Epithelial cell of prostate (primary cell): Measurements from ENCODE around the gene LGALS4.
"Not testable (repeated sequence)": the region's sequence is repeated elsewhere in the genome, so short reads cannot be mapped to it uniquely, and the experiment has no call there.

Experiments used
- DNase-seq: peaks from one replicate; pipeline ENCODE4 v3.0.0-alpha.2; 2011; ENCODE audit warnings: low read depth, low spot score
- H3K27ac ChIP-seq: fragments of 450-650 bp; 2 replicates; pipeline ENCODE4 v1.5.1; 2017; ENCODE audit warnings: mild to moderate bottlenecking

The LGALS4 gene

DNA sequence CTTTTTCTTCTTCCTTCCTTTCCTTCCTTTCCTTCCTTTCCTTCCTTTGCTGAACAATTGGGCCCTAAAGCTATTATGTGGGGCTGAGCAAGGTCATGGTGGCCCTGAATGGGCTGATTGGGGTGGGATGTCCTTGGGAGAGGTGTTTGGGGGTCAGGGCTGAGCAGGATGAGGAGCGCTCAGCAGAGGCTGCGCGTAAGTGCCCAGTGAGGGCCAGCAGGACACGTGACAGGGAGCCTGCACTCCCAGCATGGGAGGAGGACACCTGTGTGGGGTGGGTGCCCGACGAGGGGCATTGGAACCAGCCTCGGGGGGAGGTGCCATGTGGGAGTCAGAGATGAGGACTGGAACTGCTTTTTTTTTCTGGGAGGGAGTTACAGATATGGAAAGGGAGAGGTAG lies 34.0 kb downstream of the LGALS4 start:
- DNase-seq, result no peak
- no peak overlapping the region for H3K27ac ChIP-seq

GRCh38 chr19:38774181-38774950 lies 38.4 kb downstream of the LGALS4 start:
- H3K27ac ChIP-seq, result peak overlapping the region; percentile 66
- DNase-seq, result no peak

DNA sequence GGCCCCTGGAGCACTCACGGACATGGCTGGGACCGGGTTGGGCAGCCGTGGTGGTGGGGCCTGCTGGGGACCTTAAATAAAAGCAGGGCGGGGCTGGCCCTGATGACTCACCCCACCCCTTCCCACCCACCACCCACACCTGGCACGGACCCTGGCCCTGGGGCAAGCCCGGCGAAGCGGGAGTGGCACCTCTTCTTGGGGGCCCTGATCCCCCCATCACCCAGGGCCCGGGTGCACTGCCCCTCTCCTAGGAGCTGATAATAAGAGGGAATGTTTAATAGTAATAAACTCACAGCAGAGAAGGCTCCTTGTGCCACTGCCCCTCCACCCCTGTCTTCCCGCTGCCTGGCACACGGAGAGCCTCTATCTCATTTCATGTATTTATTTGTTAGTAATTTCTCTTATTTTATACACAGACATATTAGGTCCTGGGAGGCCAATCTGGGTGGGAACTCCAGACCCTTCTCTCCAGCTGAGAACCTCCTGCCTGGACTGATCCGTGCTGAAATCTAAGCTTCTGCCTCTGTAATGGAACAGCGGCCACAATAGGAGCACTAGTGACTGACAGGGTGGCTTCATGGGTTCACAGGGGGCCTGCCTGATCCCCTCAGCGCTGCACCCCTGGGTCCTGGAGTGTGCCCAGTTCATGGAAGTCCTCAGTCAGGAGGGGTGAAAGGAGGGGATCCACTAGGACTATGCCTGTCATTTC lies 39.1 kb downstream of the LGALS4 start, which contains the start of gene LGALS7:
Gene LGALS7, minus strand, starts transcription at position 49 of the 709 bp plus-strand sequence. Its CDS starts 25 bp downstream, at position 24.
- no peak for DNase-seq
- no peak within 1 kb of the TSS for H3K27ac ChIP-seq

- DNase-seq, H3K27ac ChIP-seq: not testable (repeated sequence)
Measured at GRCh38 chr19:38771569-38771968, 41.2 kb downstream of the LGALS4 start.

DNA sequence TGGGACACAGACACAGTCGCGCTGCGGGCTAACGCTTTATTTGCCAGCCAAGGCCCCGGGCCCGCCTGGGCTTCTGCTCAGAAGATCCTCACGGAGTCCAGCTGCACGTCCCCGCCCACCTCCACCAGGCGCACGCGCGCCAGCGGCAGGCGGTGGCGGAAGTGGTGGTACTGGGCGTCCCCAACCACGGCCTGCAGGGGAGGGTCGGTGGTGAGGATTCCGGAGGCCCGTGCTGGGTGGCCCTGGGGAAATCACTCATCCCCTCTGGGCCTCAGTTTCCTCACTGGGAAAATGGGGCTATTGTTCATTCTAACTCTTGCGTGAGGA lies 41.8 kb downstream of the LGALS4 start:
- not testable (repeated sequence) for DNase-seq

DNA sequence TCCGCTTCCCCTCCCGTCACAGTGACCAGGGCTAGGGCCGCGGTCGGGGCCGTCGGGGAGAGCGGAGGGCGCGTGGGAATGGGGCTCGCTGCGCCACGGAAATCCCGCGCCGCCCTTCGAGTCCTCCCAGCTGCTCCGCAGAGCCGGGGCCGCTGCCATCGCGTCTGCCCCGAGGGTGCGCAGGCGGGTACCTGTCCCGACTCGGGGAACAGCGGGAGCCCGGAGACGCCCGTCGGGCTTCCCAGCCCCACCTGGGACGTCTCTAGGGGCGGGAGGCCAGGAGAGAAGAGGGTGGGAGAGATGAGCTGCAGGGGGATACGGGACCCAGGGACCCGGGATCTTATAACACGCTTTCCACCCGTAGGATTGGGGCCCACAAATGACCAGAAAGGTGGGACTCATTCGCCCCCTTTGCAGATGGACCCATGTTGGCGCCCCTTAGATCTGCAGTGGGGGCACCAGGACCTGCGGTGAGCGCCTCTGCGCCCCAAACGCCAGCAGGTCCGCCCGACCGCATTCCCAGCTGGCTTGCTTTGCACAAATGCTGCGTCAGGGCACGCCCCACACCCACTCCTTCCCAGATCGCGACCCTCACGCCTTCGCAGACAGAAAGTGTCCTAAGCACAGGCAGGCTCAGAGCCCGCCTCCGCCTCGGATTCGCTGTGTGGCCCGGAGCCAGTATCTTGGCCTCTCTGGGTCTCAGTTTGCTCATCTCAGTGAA lies 42.4 kb downstream of the LGALS4 start:
- H3K27ac ChIP-seq, result peak overlapping the region; percentile 24
- not testable (repeated sequence) for DNase-seq

More for the DNA sequence above, 41.8 kb downstream of the LGALS4 start:
- not testable (repeated sequence) for H3K27ac ChIP-seq

DNA sequence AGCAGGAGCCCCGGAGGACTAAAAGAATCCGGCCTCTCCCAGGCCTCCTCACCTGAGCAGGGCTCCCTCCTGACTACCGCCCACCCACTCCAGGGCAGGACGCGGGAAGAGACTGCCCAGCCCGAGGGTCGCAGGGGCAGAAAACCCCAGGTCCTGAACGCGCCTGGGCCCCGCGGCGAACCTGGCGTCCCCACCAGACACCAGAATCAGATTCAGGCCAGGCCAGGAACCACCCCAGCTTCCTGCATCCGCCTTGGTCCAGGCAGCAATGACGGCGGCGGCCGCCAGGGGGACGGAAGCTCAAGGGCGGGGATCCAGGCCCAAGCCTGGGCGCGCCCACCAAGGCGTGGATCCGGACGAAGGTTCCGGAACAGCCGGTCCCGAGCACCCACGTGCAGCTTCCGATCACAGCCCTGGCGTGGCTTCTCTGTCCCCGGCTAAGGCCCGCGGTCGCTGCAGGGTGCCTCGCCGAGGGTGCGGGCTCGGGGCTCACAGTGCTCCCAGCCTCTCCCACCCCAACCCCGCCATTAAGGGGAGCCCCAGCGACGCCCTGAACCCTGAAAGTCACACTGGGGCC lies 43.0 kb downstream of the LGALS4 start:
- no peak for DNase-seq
- peak overlapping the region; percentile 24 for H3K27ac ChIP-seq

GRCh38 chr19:38766276-38767047 lies 46.3 kb downstream of the LGALS4 start:
- no peak for DNase-seq
- no peak overlapping the region for H3K27ac ChIP-seq

DNA sequence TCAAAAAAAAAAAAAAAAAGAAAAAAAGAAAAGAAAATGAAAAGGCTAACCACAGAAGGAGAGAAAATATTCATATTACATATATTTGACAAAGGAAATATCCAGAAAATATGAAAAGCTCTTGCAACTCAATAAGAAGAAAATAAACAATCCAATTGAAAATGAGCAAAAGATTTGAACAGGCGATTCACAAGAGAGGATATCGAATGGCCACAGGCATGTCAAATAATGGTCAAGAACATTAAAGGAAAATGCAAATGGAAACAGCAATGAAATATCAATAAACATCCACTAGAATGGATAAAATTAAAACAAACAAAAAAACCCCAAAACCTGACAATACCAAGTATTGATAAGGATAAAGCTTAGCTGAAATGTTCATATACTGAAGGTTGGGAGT lies 47.5 kb downstream of the LGALS4 start:
- no peak for DNase-seq
- no peak overlapping the region for H3K27ac ChIP-seq

DNA sequence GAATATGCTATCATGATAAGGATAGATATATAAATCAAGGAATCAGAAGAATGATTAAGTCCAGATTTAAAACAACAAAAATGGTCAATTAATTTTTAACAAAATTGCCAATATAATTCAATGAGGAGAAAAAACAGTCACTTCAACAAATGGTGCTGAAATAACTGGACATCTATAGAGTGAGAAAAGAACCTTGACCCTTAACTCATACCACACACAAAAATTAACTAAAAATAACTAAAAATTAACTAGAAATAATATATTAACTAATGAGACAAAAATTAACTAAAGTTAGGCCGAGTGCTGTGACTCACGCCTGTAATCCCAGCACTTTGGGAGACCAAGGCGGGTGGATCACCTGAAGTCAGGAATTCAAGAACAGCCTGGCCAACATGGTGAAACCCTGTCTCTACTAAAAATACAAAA lies 48.9 kb downstream of the LGALS4 start:
- H3K27ac ChIP-seq, result no peak overlapping the region
- DNase-seq, result no peak

GRCh38 chr19:38761884-38762389 lies 50.8 kb downstream of the LGALS4 start:
- not testable (repeated sequence) for H3K27ac ChIP-seq, DNase-seq

GRCh38 chr19:38760805-38761517 lies 51.8 kb downstream of the LGALS4 start:
- not testable (repeated sequence) for DNase-seq

GRCh38 chr19:38759590-38760003 lies 53.1 kb downstream of the LGALS4 start:
- H3K27ac ChIP-seq, result no peak overlapping the region
- no peak for DNase-seq

More at GRCh38 chr19:38760805-38761517, 51.8 kb downstream of the LGALS4 start:
- H3K27ac ChIP-seq, result not testable (repeated sequence)

DNA sequence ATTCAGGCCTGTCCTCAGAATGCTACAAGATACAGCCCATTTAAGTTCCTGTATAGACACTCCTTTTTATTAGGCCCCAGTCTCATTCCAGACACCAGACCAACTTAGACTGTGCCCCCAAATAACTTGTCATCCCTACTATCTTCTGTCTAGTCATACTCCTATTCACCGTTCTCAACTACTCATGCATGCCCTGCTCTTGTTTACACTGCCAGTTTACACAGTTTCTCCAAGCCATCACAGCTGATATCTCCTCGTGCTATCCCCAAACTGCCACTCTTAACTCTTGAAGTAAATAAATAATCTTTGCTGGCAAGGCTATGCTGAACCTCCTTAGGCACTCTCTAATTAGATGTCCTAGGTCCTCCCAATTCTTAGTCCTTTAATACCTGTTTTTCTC lies 58.5 kb downstream of the LGALS4 start:
- not testable (repeated sequence) for DNase-seq, H3K27ac ChIP-seq

GRCh38 chr19:38753783-38754182 lies 59.0 kb downstream of the LGALS4 start:
- not testable (repeated sequence) for DNase-seq, H3K27ac ChIP-seq
